ENCODE results near the gene KCNJ14.

Gene KCNJ14

GRCh38 chr19:48473161-48473966 is 18.0 kb downstream of the KCNJ14 start:
- Histone ChIP-seq H3K14ac (ENCODE audit: low read length in 2 of 2) (no peak overlapping the region), H2BK120ac (ENCODE audit: low read depth, low read length) (no peak overlapping the region), H2AFZ (ENCODE audit: low read depth, low read length) (no peak overlapping the region), H2BK12ac (ENCODE audit: low read length in 2 of 2) (no peak overlapping the region), H3K9ac (ENCODE audit: low read length) (no peak overlapping the region), H3K23ac (ENCODE audit: low read length in 2 of 2) (no peak overlapping the region), H3K4me1 (ENCODE audit: control insufficient read depth, insufficient read depth, low read depth, low read length) (peaks cover 16% of the 10 kb centered on the region), H3K27me3 (ENCODE audit: control insufficient read depth in 1 of 2, insufficient read depth in 1 of 2, low read length in 2 of 2) (no peaks in the 10 kb centered on the region), H3K4me2 (ENCODE audit: low read length, poor library complexity, severe bottlenecking) (no peak overlapping the region), H3K4ac (ENCODE audit: low read depth in 1 of 2, low read length in 2 of 2) (no peak overlapping the region), H3K18ac (ENCODE audit: low read depth in 1 of 2, low read length in 2 of 2) (no peak overlapping the region), H3K27ac (ENCODE audit: low read length, poor library complexity, severe bottlenecking) (no peak overlapping the region), H3K36me3 (ENCODE audit: control insufficient read depth in 1 of 2, insufficient read depth in 2 of 2, low read depth in 1 of 2, low read length in 2 of 2) (peaks cover 79 to 82% of the 10 kb centered on the region in 2 experiments), H4K8ac (ENCODE audit: low read length) (no peak overlapping the region), H2BK15ac (ENCODE audit: low read depth, poor library complexity, severe bottlenecking) (no peak overlapping the region), H2AK5ac (ENCODE audit: low read length, severe bottlenecking) (no peak overlapping the region), H3K79me1 (replicated peaks; ENCODE audit: low read length, poor library complexity, severe bottlenecking) (peaks cover 62% of the 10 kb centered on the region), H3K9me3 (ENCODE audit: control insufficient read depth, low read length) (no peaks in the 10 kb centered on the region), H2BK5ac (ENCODE audit: low read depth, low read length, poor library complexity, severe bottlenecking) (no peak overlapping the region), H3K4me3 (ENCODE audit: insufficient read depth in 1 of 2, low read depth in 1 of 2, low read length in 2 of 2) (no peak overlapping the region), H4K91ac (ENCODE audit: low read length) (no peak overlapping the region)
- WGBS, result 94% methylated on average over 12 of the region's 14 CpGs
- DNase-seq, result no peak

- H3K18ac ChIP-seq (ENCODE audit: low read depth in 1 of 2, low read length in 2 of 2), result no peak overlapping the region
- no peak overlapping the region for H2BK5ac ChIP-seq (ENCODE audit: low read depth, low read length, poor library complexity, severe bottlenecking)
- peaks cover 63% of the 10 kb centered on the region for H3K79me1 ChIP-seq (replicated peaks; ENCODE audit: low read length, poor library complexity, severe bottlenecking)
- H3K23ac ChIP-seq (ENCODE audit: low read length in 2 of 2), result no peak overlapping the region
- no peak overlapping the region for H3K4ac ChIP-seq (ENCODE audit: low read depth in 1 of 2, low read length in 2 of 2)
- no peak overlapping the region for H2AFZ ChIP-seq (ENCODE audit: low read depth, low read length)
- H3K4me2 ChIP-seq (ENCODE audit: low read length, poor library complexity, severe bottlenecking), result no peak overlapping the region
- no peak overlapping the region for H2BK12ac ChIP-seq (ENCODE audit: low read length in 2 of 2)
- no peak overlapping the region for H3K9ac ChIP-seq (ENCODE audit: low read length)
- H3K27ac ChIP-seq (ENCODE audit: low read length, poor library complexity, severe bottlenecking), result no peak overlapping the region
- H3K36me3 ChIP-seq (ENCODE audit: control insufficient read depth in 1 of 2, insufficient read depth in 2 of 2, low read depth in 1 of 2, low read length in 2 of 2), result peaks cover 82 to 90% of the 10 kb centered on the region in 2 experiments
- no peaks in the 10 kb centered on the region for H3K9me3 ChIP-seq (ENCODE audit: control insufficient read depth, low read length)
- no peak overlapping the region for H2BK15ac ChIP-seq (ENCODE audit: low read depth, poor library complexity, severe bottlenecking)
- H3K4me1 ChIP-seq (ENCODE audit: control insufficient read depth, insufficient read depth, low read depth, low read length), result peaks cover 16% of the 10 kb centered on the region
- H2AK5ac ChIP-seq (ENCODE audit: low read length, severe bottlenecking), result no peak overlapping the region
- H4K8ac ChIP-seq (ENCODE audit: low read length), result no peak overlapping the region
- no peak overlapping the region for H4K91ac ChIP-seq (ENCODE audit: low read length)
- no peak overlapping the region for H3K4me3 ChIP-seq (ENCODE audit: insufficient read depth in 1 of 2, low read depth in 1 of 2, low read length in 2 of 2)
- WGBS, result 97% methylated on average over 16 of the region's 16 CpGs
- no peaks in the 10 kb centered on the region for H3K27me3 ChIP-seq (ENCODE audit: control insufficient read depth in 1 of 2, insufficient read depth in 1 of 2, low read length in 2 of 2)
- H2BK120ac ChIP-seq (ENCODE audit: low read depth, low read length), result no peak overlapping the region
- H3K14ac ChIP-seq (ENCODE audit: low read length in 2 of 2), result no peak overlapping the region
- no peak for DNase-seq
These were observed 18.8 kb downstream of the KCNJ14 start for GRCh38 chr19:48474084-48474592.

- no peak overlapping the region for H2BK12ac ChIP-seq (ENCODE audit: low read length in 2 of 2)
- H2AFZ ChIP-seq (ENCODE audit: low read depth, low read length), result no peak overlapping the region
- H3K9me3 ChIP-seq (ENCODE audit: control insufficient read depth, low read length), result no peaks in the 10 kb centered on the region
- H4K8ac ChIP-seq (ENCODE audit: low read length), result no peak overlapping the region
- peaks cover 14% of the 10 kb centered on the region for H3K4me1 ChIP-seq (ENCODE audit: control insufficient read depth, insufficient read depth, low read depth, low read length)
- H3K36me3 ChIP-seq (ENCODE audit: control insufficient read depth in 1 of 2, insufficient read depth in 2 of 2, low read depth in 1 of 2, low read length in 2 of 2), result peaks cover 87 to 99% of the 10 kb centered on the region in 2 experiments
- no peak overlapping the region for H4K91ac ChIP-seq (ENCODE audit: low read length)
- DNase-seq, result no peak
- no peak overlapping the region for H2BK120ac ChIP-seq (ENCODE audit: low read depth, low read length)
- peak overlapping the region; percentile 8 for H2BK15ac ChIP-seq (ENCODE audit: low read depth, poor library complexity, severe bottlenecking)
- H2AK5ac ChIP-seq (ENCODE audit: low read length, severe bottlenecking), result no peak overlapping the region
- H3K4ac ChIP-seq (ENCODE audit: low read depth in 1 of 2, low read length in 2 of 2), result no peak overlapping the region
- no peak overlapping the region for H2BK5ac ChIP-seq (ENCODE audit: low read depth, low read length, poor library complexity, severe bottlenecking)
- no peak overlapping the region for H3K18ac ChIP-seq (ENCODE audit: low read depth in 1 of 2, low read length in 2 of 2)
- no peaks in the 10 kb centered on the region for H3K27me3 ChIP-seq (ENCODE audit: control insufficient read depth in 1 of 2, insufficient read depth in 1 of 2, low read length in 2 of 2)
- peak overlapping the region; percentile 29 for H3K9ac ChIP-seq (ENCODE audit: low read length)
- no peak overlapping the region for H3K27ac ChIP-seq (ENCODE audit: low read length, poor library complexity, severe bottlenecking)
- no peak overlapping the region for H3K4me2 ChIP-seq (ENCODE audit: low read length, poor library complexity, severe bottlenecking)
- H3K14ac ChIP-seq (ENCODE audit: low read length in 2 of 2), result no peak overlapping the region
- H3K79me1 ChIP-seq (replicated peaks; ENCODE audit: low read length, poor library complexity, severe bottlenecking), result peaks cover 59% of the 10 kb centered on the region
- H3K23ac ChIP-seq (ENCODE audit: low read length in 2 of 2), result no peak overlapping the region
- no peak overlapping the region for H3K4me3 ChIP-seq (ENCODE audit: insufficient read depth in 1 of 2, low read depth in 1 of 2, low read length in 2 of 2)
- WGBS, result 95% methylated on average over 17 of the region's 17 CpGs
These were observed 20.1 kb downstream of the KCNJ14 start for GRCh38 chr19:48475369-48476068.

DNA sequence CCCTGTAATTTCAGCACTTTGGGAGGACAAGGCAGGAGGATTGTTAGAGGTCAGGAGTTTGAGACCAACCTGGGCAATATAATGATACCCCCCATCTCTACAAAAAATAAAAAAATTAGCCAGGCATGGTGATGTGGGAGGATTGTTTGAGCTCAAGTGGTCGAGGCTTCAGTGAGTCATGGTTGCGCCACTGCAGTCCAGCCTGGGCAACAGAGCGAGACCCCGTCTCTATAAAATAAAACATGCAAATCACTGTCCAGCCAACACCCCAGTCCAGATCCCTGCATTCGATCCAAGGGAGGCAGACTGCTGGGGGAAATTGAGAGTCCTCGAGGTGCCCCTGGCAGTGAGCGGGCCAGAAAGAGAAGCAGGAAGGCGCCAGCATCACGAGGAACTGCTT is 20.8 kb downstream of the KCNJ14 start:
- Histone ChIP-seq H2BK5ac (ENCODE audit: low read depth, low read length, poor library complexity, severe bottlenecking) (no peak overlapping the region), H3K9ac (ENCODE audit: low read length) (peak overlapping the region; percentile 29), H3K14ac (ENCODE audit: low read length in 2 of 2) (no peak overlapping the region), H2BK15ac (ENCODE audit: low read depth, poor library complexity, severe bottlenecking) (peak overlapping the region; percentile 8), H3K4me2 (ENCODE audit: low read length, poor library complexity, severe bottlenecking) (no peak overlapping the region), H3K4me3 (ENCODE audit: insufficient read depth in 1 of 2, low read depth in 1 of 2, low read length in 2 of 2) (no peak overlapping the region), H3K18ac (ENCODE audit: low read depth in 1 of 2, low read length in 2 of 2) (no peak overlapping the region), H3K4me1 (ENCODE audit: control insufficient read depth, insufficient read depth, low read depth, low read length) (peaks cover 11% of the 10 kb centered on the region), H2BK12ac (ENCODE audit: low read length in 2 of 2) (no peak overlapping the region), H4K8ac (ENCODE audit: low read length) (no peak overlapping the region), H2AK5ac (ENCODE audit: low read length, severe bottlenecking) (no peak overlapping the region), H3K4ac (ENCODE audit: low read depth in 1 of 2, low read length in 2 of 2) (no peak overlapping the region), H3K36me3 (ENCODE audit: control insufficient read depth in 1 of 2, insufficient read depth in 2 of 2, low read depth in 1 of 2, low read length in 2 of 2) (peaks cover 81 to 99% of the 10 kb centered on the region in 2 experiments), H4K91ac (ENCODE audit: low read length) (no peak overlapping the region), H3K23ac (ENCODE audit: low read length in 2 of 2) (no peak overlapping the region), H3K27ac (ENCODE audit: low read length, poor library complexity, severe bottlenecking) (no peak overlapping the region), H2AFZ (ENCODE audit: low read depth, low read length) (no peak overlapping the region), H3K9me3 (ENCODE audit: control insufficient read depth, low read length) (no peaks in the 10 kb centered on the region), H2BK120ac (ENCODE audit: low read depth, low read length) (no peak overlapping the region), H3K27me3 (ENCODE audit: control insufficient read depth in 1 of 2, insufficient read depth in 1 of 2, low read length in 2 of 2) (no peaks in the 10 kb centered on the region), H3K79me1 (replicated peaks; ENCODE audit: low read length, poor library complexity, severe bottlenecking) (peaks cover 59% of the 10 kb centered on the region)
- DNase-seq, result no peak
- WGBS, result 89% methylated on average over 9 of the region's 9 CpGs
